ENCODE measurements around the gene GOLGA1. TPM values are rescaled to one million over a fixed set of nuclear protein-coding genes. Genes with fewer than 3 reads are reported as not detected.

The GOLGA1 gene
- total RNA-seq, 1 experiment from 2014 or later: 9.6 TPM

DNA sequence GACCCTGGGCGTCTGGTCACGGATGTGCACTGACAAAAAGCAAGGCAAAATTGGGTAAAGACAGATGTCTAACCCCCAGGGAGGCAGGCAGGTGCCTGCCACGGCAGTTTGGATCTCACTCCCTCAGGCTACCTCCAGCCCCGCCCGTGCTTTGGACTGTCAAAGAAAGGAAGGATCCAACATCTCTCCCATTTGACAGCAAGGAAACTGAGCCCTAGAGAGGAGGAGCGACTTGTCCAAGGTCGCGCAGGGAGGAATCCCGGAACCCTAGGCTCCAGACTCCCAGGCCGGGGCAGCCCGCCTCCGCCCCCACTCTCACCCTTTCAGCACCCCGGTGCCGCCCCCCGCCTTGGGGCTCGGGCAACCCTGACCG lies 376 bp downstream of the GOLGA1 start:
- H3K27ac Mint-ChIP-seq: peak overlapping the region; percentile 96
- DNase-seq (ENCODE audit: low spot score) (no peak), ATAC-seq (no peak; the same call in 1 of the 2 replicates)
- H3K27me3 Mint-ChIP-seq (ENCODE audit: low read depth): no peaks in the 10 kb centered on the region
- no peaks in the 10 kb centered on the region for H3K9me3 Mint-ChIP-seq
- ChIA-PET POLR2A (no interaction called here), CTCF (no interaction called here)
- H3K36me3 Mint-ChIP-seq: peaks cover 2% of the 10 kb centered on the region; the same call in 1 of the 2 replicates
- peak overlapping the region; percentile 89 for H3K4me3 Mint-ChIP-seq
- peaks cover 14% of the 10 kb centered on the region for H3K4me1 Mint-ChIP-seq
- no peak for TF ChIP-seq GABPB1 (CRISPR knock-in tag; IDR thresholded peaks at IDR 0.05)
- no peak for TF ChIP-seq SOX15 (CRISPR knock-in tag; IDR thresholded peaks at IDR 0.05)
- TF ChIP-seq, protein P1, sequence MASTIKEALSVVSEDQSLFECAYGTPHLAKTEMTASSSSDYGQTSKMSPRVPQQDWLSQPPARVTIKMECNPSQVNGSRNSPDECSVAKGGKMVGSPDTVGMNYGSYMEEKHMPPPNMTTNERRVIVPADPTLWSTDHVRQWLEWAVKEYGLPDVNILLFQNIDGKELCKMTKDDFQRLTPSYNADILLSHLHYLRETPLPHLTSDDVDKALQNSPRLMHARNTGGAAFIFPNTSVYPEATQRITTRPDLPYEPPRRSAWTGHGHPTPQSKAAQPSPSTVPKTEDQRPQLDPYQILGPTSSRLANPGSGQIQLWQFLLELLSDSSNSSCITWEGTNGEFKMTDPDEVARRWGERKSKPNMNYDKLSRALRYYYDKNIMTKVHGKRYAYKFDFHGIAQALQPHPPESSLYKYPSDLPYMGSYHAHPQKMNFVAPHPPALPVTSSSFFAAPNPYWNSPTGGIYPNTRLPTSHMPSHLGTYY (CRISPR knock-in tag; IDR thresholded peaks at IDR 0.05): no peak
- TF ChIP-seq, protein P2, sequence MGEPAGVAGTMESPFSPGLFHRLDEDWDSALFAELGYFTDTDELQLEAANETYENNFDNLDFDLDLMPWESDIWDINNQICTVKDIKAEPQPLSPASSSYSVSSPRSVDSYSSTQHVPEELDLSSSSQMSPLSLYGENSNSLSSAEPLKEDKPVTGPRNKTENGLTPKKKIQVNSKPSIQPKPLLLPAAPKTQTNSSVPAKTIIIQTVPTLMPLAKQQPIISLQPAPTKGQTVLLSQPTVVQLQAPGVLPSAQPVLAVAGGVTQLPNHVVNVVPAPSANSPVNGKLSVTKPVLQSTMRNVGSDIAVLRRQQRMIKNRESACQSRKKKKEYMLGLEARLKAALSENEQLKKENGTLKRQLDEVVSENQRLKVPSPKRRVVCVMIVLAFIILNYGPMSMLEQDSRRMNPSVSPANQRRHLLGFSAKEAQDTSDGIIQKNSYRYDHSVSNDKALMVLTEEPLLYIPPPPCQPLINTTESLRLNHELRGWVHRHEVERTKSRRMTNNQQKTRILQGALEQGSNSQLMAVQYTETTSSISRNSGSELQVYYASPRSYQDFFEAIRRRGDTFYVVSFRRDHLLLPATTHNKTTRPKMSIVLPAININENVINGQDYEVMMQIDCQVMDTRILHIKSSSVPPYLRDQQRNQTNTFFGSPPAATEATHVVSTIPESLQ (CRISPR knock-in tag; IDR thresholded peaks at IDR 0.05): no peak
- TF ChIP-seq CREM (CRISPR knock-in tag; IDR thresholded peaks at IDR 0.05): no peak
- TF ChIP-seq, protein P3, sequence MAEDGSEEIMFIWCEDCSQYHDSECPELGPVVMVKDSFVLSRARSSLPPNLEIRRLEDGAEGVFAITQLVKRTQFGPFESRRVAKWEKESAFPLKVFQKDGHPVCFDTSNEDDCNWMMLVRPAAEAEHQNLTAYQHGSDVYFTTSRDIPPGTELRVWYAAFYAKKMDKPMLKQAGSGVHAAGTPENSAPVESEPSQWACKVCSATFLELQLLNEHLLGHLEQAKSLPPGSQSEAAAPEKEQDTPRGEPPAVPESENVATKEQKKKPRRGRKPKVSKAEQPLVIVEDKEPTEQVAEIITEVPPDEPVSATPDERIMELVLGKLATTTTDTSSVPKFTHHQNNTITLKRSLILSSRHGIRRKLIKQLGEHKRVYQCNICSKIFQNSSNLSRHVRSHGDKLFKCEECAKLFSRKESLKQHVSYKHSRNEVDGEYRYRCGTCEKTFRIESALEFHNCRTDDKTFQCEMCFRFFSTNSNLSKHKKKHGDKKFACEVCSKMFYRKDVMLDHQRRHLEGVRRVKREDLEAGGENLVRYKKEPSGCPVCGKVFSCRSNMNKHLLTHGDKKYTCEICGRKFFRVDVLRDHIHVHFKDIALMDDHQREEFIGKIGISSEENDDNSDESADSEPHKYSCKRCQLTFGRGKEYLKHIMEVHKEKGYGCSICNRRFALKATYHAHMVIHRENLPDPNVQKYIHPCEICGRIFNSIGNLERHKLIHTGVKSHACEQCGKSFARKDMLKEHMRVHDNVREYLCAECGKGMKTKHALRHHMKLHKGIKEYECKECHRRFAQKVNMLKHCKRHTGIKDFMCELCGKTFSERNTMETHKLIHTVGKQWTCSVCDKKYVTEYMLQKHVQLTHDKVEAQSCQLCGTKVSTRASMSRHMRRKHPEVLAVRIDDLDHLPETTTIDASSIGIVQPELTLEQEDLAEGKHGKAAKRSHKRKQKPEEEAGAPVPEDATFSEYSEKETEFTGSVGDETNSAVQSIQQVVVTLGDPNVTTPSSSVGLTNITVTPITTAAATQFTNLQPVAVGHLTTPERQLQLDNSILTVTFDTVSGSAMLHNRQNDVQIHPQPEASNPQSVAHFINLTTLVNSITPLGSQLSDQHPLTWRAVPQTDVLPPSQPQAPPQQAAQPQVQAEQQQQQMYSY (CRISPR knock-in tag; IDR thresholded peaks at IDR 0.05): no peak
- TF ChIP-seq, protein P4, sequence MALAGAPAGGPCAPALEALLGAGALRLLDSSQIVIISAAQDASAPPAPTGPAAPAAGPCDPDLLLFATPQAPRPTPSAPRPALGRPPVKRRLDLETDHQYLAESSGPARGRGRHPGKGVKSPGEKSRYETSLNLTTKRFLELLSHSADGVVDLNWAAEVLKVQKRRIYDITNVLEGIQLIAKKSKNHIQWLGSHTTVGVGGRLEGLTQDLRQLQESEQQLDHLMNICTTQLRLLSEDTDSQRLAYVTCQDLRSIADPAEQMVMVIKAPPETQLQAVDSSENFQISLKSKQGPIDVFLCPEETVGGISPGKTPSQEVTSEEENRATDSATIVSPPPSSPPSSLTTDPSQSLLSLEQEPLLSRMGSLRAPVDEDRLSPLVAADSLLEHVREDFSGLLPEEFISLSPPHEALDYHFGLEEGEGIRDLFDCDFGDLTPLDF (CRISPR knock-in tag; IDR thresholded peaks at IDR 0.05): no peak
- TF ChIP-seq CBFB (CRISPR knock-in tag; IDR thresholded peaks at IDR 0.05; ENCODE audit: low read depth): no peak
- TF ChIP-seq, protein P5, sequence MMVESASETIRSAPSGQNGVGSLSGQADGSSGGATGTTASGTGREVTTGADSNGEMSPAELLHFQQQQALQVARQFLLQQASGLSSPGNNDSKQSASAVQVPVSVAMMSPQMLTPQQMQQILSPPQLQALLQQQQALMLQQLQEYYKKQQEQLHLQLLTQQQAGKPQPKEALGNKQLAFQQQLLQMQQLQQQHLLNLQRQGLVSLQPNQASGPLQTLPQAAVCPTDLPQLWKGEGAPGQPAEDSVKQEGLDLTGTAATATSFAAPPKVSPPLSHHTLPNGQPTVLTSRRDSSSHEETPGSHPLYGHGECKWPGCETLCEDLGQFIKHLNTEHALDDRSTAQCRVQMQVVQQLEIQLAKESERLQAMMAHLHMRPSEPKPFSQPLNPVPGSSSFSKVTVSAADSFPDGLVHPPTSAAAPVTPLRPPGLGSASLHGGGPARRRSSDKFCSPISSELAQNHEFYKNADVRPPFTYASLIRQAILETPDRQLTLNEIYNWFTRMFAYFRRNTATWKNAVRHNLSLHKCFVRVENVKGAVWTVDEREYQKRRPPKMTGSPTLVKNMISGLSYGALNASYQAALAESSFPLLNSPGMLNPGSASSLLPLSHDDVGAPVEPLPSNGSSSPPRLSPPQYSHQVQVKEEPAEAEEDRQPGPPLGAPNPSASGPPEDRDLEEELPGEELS (CRISPR knock-in tag; IDR thresholded peaks at IDR 0.05): no peak

DNA sequence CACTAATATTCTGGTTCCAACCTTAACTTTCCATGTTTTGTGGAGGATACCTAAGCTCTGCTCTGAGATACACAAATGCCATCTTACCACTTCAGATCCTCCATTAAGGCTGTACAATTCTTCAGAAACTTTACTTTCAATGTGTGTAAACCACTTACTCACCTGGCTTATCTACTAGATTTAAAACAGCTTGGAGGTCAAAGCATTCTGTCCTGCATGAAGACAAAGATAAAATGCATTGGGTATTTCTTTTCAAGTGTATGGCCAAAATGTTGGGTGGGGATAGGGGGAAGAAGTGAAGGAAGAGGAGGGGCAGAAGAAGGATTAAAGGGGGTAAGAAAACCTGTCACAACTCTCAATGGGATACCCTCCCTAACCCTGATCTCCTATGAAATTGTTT lies 939 bp downstream of the GOLGA1 start:
- Mint-ChIP-seq H3K27ac (peak overlapping the region; percentile 96; the same call in 1 of the 2 replicates), H3K36me3 (peaks cover 2% of the 10 kb centered on the region; the same call in 1 of the 2 replicates), H3K4me1 (peaks cover 14% of the 10 kb centered on the region), H3K4me3 (peak overlapping the region; percentile 89), H3K27me3 (ENCODE audit: low read depth) (no peaks in the 10 kb centered on the region), H3K9me3 (no peaks in the 10 kb centered on the region)
- ChIA-PET CTCF (no interaction called here), POLR2A (interaction anchor here (0.7 kb wide), 1 partner anchor 95 kb away, joined by 3 read pairs; no protein-coding TSS in a partner anchor)
- DNase-seq (ENCODE audit: low spot score): no peak
- ATAC-seq: no peak
- TF ChIP-seq, protein P6, sequence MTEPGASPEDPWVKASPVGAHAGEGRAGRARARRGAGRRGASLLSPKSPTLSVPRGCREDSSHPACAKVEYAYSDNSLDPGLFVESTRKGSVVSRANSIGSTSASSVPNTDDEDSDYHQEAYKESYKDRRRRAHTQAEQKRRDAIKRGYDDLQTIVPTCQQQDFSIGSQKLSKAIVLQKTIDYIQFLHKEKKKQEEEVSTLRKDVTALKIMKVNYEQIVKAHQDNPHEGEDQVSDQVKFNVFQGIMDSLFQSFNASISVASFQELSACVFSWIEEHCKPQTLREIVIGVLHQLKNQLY (CRISPR knock-in tag; IDR thresholded peaks at IDR 0.05): no peak
- TF ChIP-seq, protein P7, sequence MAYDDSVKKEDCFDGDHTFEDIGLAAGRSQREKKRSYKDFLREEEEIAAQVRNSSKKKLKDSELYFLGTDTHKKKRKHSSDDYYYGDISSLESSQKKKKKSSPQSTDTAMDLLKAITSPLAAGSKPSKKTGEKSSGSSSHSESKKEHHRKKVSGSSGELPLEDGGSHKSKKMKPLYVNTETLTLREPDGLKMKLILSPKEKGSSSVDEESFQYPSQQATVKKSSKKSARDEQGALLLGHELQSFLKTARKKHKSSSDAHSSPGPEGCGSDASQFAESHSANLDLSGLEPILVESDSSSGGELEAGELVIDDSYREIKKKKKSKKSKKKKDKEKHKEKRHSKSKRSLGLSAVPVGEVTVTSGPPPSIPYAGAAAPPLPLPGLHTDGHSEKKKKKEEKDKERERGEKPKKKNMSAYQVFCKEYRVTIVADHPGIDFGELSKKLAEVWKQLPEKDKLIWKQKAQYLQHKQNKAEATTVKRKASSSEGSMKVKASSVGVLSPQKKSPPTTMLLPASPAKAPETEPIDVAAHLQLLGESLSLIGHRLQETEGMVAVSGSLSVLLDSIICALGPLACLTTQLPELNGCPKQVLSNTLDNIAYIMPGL (CRISPR knock-in tag; IDR thresholded peaks at IDR 0.05): no peak
- TF ChIP-seq ZNF396 (CRISPR knock-in tag; IDR thresholded peaks at IDR 0.05; ENCODE audit: borderline replicate concordance) (no peak), TEAD4 (CRISPR knock-in tag; IDR thresholded peaks at IDR 0.05) (no peak), ZBTB21 (CRISPR knock-in tag; IDR thresholded peaks at IDR 0.05; ENCODE audit: borderline replicate concordance) (no peak), NR3C1 (CRISPR knock-in tag; conservative IDR thresholded peaks at IDR 0.05; ENCODE audit: low read depth) (no peak), IRF2 (CRISPR knock-in tag; IDR thresholded peaks at IDR 0.05; ENCODE audit: borderline replicate concordance, low read depth) (no peak), ZNF416 (CRISPR knock-in tag; IDR thresholded peaks at IDR 0.05) (no peak), SP1 (CRISPR knock-in tag; conservative IDR thresholded peaks at IDR 0.05) (no peak)
- TF ChIP-seq, protein P8, sequence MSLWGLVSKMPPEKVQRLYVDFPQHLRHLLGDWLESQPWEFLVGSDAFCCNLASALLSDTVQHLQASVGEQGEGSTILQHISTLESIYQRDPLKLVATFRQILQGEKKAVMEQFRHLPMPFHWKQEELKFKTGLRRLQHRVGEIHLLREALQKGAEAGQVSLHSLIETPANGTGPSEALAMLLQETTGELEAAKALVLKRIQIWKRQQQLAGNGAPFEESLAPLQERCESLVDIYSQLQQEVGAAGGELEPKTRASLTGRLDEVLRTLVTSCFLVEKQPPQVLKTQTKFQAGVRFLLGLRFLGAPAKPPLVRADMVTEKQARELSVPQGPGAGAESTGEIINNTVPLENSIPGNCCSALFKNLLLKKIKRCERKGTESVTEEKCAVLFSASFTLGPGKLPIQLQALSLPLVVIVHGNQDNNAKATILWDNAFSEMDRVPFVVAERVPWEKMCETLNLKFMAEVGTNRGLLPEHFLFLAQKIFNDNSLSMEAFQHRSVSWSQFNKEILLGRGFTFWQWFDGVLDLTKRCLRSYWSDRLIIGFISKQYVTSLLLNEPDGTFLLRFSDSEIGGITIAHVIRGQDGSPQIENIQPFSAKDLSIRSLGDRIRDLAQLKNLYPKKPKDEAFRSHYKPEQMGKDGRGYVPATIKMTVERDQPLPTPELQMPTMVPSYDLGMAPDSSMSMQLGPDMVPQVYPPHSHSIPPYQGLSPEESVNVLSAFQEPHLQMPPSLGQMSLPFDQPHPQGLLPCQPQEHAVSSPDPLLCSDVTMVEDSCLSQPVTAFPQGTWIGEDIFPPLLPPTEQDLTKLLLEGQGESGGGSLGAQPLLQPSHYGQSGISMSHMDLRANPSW (CRISPR knock-in tag; conservative IDR thresholded peaks at IDR 0.05; ENCODE audit: low read depth): no peak

All from WTC11 (cell line).